ENCODE measurements around the gene RHO. TPM values are rescaled to one million over a fixed set of nuclear protein-coding genes. Genes with fewer than 3 reads are reported as not detected.
"Not testable (repeated sequence)": the region's sequence is repeated elsewhere in the genome, so short reads cannot be mapped to it uniquely, and the experiment has no call there.

Gene RHO
- total RNA-seq, 1 experiment from 2014 or later = not detected

GRCh38 chr3:129487183-129487867 lies 41.1 kb upstream of the RHO start:
- Histone ChIP-seq H3K9me3 (ENCODE audit: control insufficient read depth in 1 of 2, insufficient read depth in 1 of 2, low read depth in 1 of 2, low read length in 2 of 2) (no peaks in the 10 kb centered on the region), H3K27ac (ENCODE audit: low read depth, low read length) (no peak overlapping the region), H3K4me3 (replicated peaks in 1 of 2; ENCODE audit: low read depth in 1 of 2, low read length in 2 of 2) (no peak overlapping the region), H3K9me2 (ENCODE audit: insufficient read depth) (no peaks in the 10 kb centered on the region), H3K4me2 (ENCODE audit: low read length) (no peak overlapping the region), H3K9ac (ENCODE audit: low read length) (no peak overlapping the region), H4K20me1 (ENCODE audit: insufficient read depth) (no peaks in the 10 kb centered on the region), H3K4me1 (ENCODE audit: control insufficient read depth in 1 of 2, insufficient read depth in 2 of 2, low read length in 2 of 2) (peaks cover 0 to 6% of the 10 kb centered on the region in 2 experiments; a peak in 2 of 4 replicates), H2AFZ (ENCODE audit: low read depth, low read length, poor library complexity, severe bottlenecking) (no peak overlapping the region), H3K27me3 (ENCODE audit: insufficient read depth, low read length) (no peaks in the 10 kb centered on the region), H3K36me3 (ENCODE audit: control insufficient read depth in 1 of 2, insufficient read depth in 2 of 2, low read length in 2 of 2) (no peaks in the 10 kb centered on the region), H3K79me2 (ENCODE audit: insufficient read depth, low read length) (no peaks in the 10 kb centered on the region)
- POLR2A ChIA-PET = no interaction called here
- CTCF ChIA-PET = no interaction called here
- intact Hi-C loops (cut with micrococcal nuclease) = no loop called here
- DNase-seq (ENCODE audit: low read depth, low spot score) (no peak), ATAC-seq (no peak)
- no peak for TF ChIP-seq EGR1 (IDR thresholded peaks at IDR 0.05; ENCODE audit: low read depth)
- TF ChIP-seq ZNF274 (IDR thresholded peaks at IDR 0.05; ENCODE audit: low read depth, low read length) = no peak
- TF ChIP-seq CEBPB (IDR thresholded peaks at IDR 0.05; ENCODE audit: low read depth) = no peak
- TF ChIP-seq ZFX (IDR thresholded peaks at IDR 0.05) = no peak
- TF ChIP-seq FOSL1 (IDR thresholded peaks at IDR 0.05; ENCODE audit: low read depth) = no peak
- no peak for TF ChIP-seq ELF1 (IDR thresholded peaks at IDR 0.05; ENCODE audit: borderline replicate concordance, low read depth)
- no peak for TF ChIP-seq TCF7L2 (IDR thresholded peaks at IDR 0.05; ENCODE audit: borderline replicate concordance, extremely low read depth, insufficient read depth, insufficient read length)
- TF ChIP-seq YY1 (IDR thresholded peaks at IDR 0.05; ENCODE audit: extremely low read depth, insufficient replicate concordance, low read depth, low read length) = no peak
- no peak for TF ChIP-seq CBX3 (IDR thresholded peaks at IDR 0.05; ENCODE audit: low read depth)
- TF ChIP-seq MAX (IDR thresholded peaks at IDR 0.05) = no peak
- TF ChIP-seq JUND (IDR thresholded peaks at IDR 0.05) = no peak
- no peak for TF ChIP-seq SP1 (IDR thresholded peaks at IDR 0.05; ENCODE audit: low read depth)
- BruUV-seq (replicated peaks) = no TSS peak
- RAD21 ChIA-PET (ENCODE audit: low non-redundant PET in 1 of 2, low total read pairs in 2 of 2, uncharacterized antibody in 2 of 2, unreplicated experiment in 2 of 2) = no interaction called here

GRCh38 chr3:129487868-129488335 lies 40.5 kb upstream of the RHO start:
- RAD21 ChIA-PET (ENCODE audit: low non-redundant PET in 1 of 2, low total read pairs in 2 of 2, uncharacterized antibody in 2 of 2, unreplicated experiment in 2 of 2); H3K27ac ChIP-seq (ENCODE audit: low read depth, low read length); H3K4me1 ChIP-seq (ENCODE audit: control insufficient read depth in 1 of 2, insufficient read depth in 2 of 2, low read length in 2 of 2); H2AFZ ChIP-seq (ENCODE audit: low read depth, low read length, poor library complexity, severe bottlenecking); H3K9me2 ChIP-seq (ENCODE audit: insufficient read depth); ATAC-seq; POLR2A ChIA-PET; DNase-seq (ENCODE audit: low read depth, low spot score); CTCF ChIA-PET; H4K20me1 ChIP-seq (ENCODE audit: insufficient read depth); H3K9me3 ChIP-seq (ENCODE audit: control insufficient read depth in 1 of 2, insufficient read depth in 1 of 2, low read depth in 1 of 2, low read length in 2 of 2); H3K4me2 ChIP-seq (ENCODE audit: low read length); H3K4me3 ChIP-seq (replicated peaks in 1 of 2; ENCODE audit: low read depth in 1 of 2, low read length in 2 of 2); H3K27me3 ChIP-seq (ENCODE audit: insufficient read depth, low read length); H3K79me2 ChIP-seq (ENCODE audit: insufficient read depth, low read length); H3K9ac ChIP-seq (ENCODE audit: low read length); intact Hi-C loops (cut with micrococcal nuclease); H3K36me3 ChIP-seq (ENCODE audit: control insufficient read depth in 1 of 2, insufficient read depth in 2 of 2, low read length in 2 of 2); BruUV-seq (replicated peaks): not testable (repeated sequence)

GRCh38 chr3:129489258-129489657 lies 39.2 kb upstream of the RHO start:
- ATAC-seq; BruUV-seq (replicated peaks); intact Hi-C loops (cut with micrococcal nuclease); H3K79me2 ChIP-seq (ENCODE audit: insufficient read depth, low read length); H3K9ac ChIP-seq (ENCODE audit: low read length); H3K4me2 ChIP-seq (ENCODE audit: low read length); H4K20me1 ChIP-seq (ENCODE audit: insufficient read depth); H3K9me2 ChIP-seq (ENCODE audit: insufficient read depth); POLR2A ChIA-PET; CTCF ChIA-PET; H3K36me3 ChIP-seq (ENCODE audit: control insufficient read depth in 1 of 2, insufficient read depth in 2 of 2, low read length in 2 of 2); H3K27ac ChIP-seq (ENCODE audit: low read depth, low read length); H3K4me1 ChIP-seq (ENCODE audit: control insufficient read depth in 1 of 2, insufficient read depth in 2 of 2, low read length in 2 of 2); DNase-seq (ENCODE audit: low read depth, low spot score); H3K27me3 ChIP-seq (ENCODE audit: insufficient read depth, low read length); H2AFZ ChIP-seq (ENCODE audit: low read depth, low read length, poor library complexity, severe bottlenecking); H3K9me3 ChIP-seq (ENCODE audit: control insufficient read depth in 1 of 2, insufficient read depth in 1 of 2, low read depth in 1 of 2, low read length in 2 of 2); H3K4me3 ChIP-seq (replicated peaks in 1 of 2; ENCODE audit: low read depth in 1 of 2, low read length in 2 of 2): not testable (repeated sequence)
- RAD21 ChIA-PET (ENCODE audit: low non-redundant PET in 1 of 2, low total read pairs in 2 of 2, uncharacterized antibody in 2 of 2, unreplicated experiment in 2 of 2) = interaction anchor here in 1 of 2 experiments (1.6 kb wide), 1 partner anchor 106 kb away, joined by 7 read pairs; no protein-coding TSS in a partner anchor

All from HCT116 (cell line).